GM23338 (cell line): Measurements from ENCODE around the gene ST14. TPM values are rescaled to one million over a fixed set of nuclear protein-coding genes. Genes with fewer than 3 reads are reported as not detected.
A peak's percentile ranks its signal among the peaks of the same experiment; 100 is the strongest.

Source experiments
- ATAC-seq: fragments of 200-7000 bp; cut with Tn5 transposase; 3 replicates; pipeline ENCODE4 v1.9.1; 2020
- DNase-seq: peaks from one replicate; pipeline ENCODE4 v3.0.0-alpha.2; 2015; ENCODE audit warnings: low spot score
- H2AFZ ChIP-seq: fragments of 200-600 bp; sonication (generic); 2 replicates; pipeline ENCODE4 v1.8.0; 2016; ENCODE audit warnings: antibody characterized with exemption, mild to moderate bottlenecking, moderate library complexity
- H3F3A ChIP-seq: fragments of 200-600 bp; sonication (generic); replicated peaks from 2 replicates; pipeline ENCODE4 v1.8.0; 2017; ENCODE audit warnings: antibody characterized with exemption, mixed run types, low read depth
- H3K27ac ChIP-seq: fragments of 200-600 bp; sonication (generic); 2 replicates; pipeline ENCODE4 v1.6.1; 2016; ENCODE audit warnings: low read depth
- H3K27me3 ChIP-seq: fragments of 200-600 bp; sonication (generic); 2 replicates; pipeline ENCODE4 v1.8.0; 2016; ENCODE audit warnings: mild to moderate bottlenecking, mixed run types, moderate library complexity; ENCODE audit not compliant: insufficient read depth
- H3K36me3 ChIP-seq: fragments of 200-600 bp; sonication (generic); 2 replicates; pipeline ENCODE4 v1.8.0; 2016; ENCODE audit warnings: mild to moderate bottlenecking; ENCODE audit not compliant: insufficient read depth
- H3K4me1 ChIP-seq: fragments of 200-600 bp; sonication (generic); 2 replicates; pipeline ENCODE4 v1.8.0; 2016; ENCODE audit warnings: mild to moderate bottlenecking, moderate library complexity; ENCODE audit not compliant: insufficient read depth
- H3K4me2 ChIP-seq: fragments of 200-600 bp; sonication (generic); 2 replicates; pipeline ENCODE4 v1.7.1; 2017; ENCODE audit warnings: mixed run types
- H3K4me3 ChIP-seq: fragments of 200-600 bp; sonication (generic); 2 replicates; pipeline ENCODE4 v1.6.1; 2016; ENCODE audit warnings: mixed run types
- H3K79me2 ChIP-seq: fragments of 200-600 bp; sonication (generic); replicated peaks from 2 replicates; pipeline ENCODE4 v1.8.0; 2017; ENCODE audit warnings: mild to moderate bottlenecking; ENCODE audit not compliant: insufficient read depth
- H3K9me2 ChIP-seq: fragments of 200-600 bp; sonication (generic); 2 replicates; pipeline ENCODE4 v1.8.0; 2017; ENCODE audit not compliant: insufficient read depth
- H4K20me1 ChIP-seq: fragments of 200-600 bp; sonication (generic); replicated peaks from 2 replicates; pipeline ENCODE4 v1.8.0; 2017; ENCODE audit warnings: mild to moderate bottlenecking; ENCODE audit not compliant: insufficient read depth
- H3K27ac Mint-ChIP-seq: 2 replicates; pipeline ENCODE4 v1.8.0; 2020; ENCODE audit warnings: inconsistent platforms, mild to moderate bottlenecking, moderate library complexity, mixed read lengths
- H3K27me3 Mint-ChIP-seq: 3 replicates; pipeline ENCODE4 v1.8.0; 2022; ENCODE audit warnings: low read depth, mild to moderate bottlenecking, moderate library complexity, mixed read lengths, inconsistent platforms; ENCODE audit not compliant: insufficient read depth, poor library complexity
- H3K36me3 Mint-ChIP-seq: 3 replicates; pipeline ENCODE4 v1.8.0; 2021; ENCODE audit warnings: low read depth, mild to moderate bottlenecking, inconsistent platforms, moderate library complexity, mixed read lengths
- H3K4me1 Mint-ChIP-seq: 3 replicates; pipeline ENCODE4 v1.8.0; 2020; ENCODE audit warnings: mild to moderate bottlenecking, inconsistent platforms, mixed read lengths
- H3K4me3 Mint-ChIP-seq: 3 replicates; pipeline ENCODE4 v1.8.0; 2021; ENCODE audit warnings: moderate library complexity, mild to moderate bottlenecking, inconsistent platforms, mixed read lengths
- H3K9me3 Mint-ChIP-seq: 3 replicates; pipeline ENCODE4 v1.8.0; 2020; ENCODE audit warnings: moderate library complexity, mild to moderate bottlenecking, inconsistent platforms, mixed read lengths
- CTCF ChIP-seq, 2 experiments: fragments of 200-600 bp in 1 of 2; sonication (generic) in 1 of 2; conservative IDR thresholded peaks; 2 replicates each; pipeline versions ENCODE4 v1.5.1 to v1.6.1; 2016 to 2017; ENCODE audit warnings: antibody characterized with exemption in 2 of 2, low read depth in 2 of 2, mild to moderate bottlenecking in 2 of 2, moderate library complexity in 1 of 2
- ETS1 ChIP-seq: IDR thresholded peaks from 2 replicates; pipeline ENCODE4 v1.6.1; 2016; ENCODE audit warnings: antibody characterized with exemption
- EZH2phosphoT487 ChIP-seq: fragments of 200-600 bp; sonication (generic); IDR thresholded peaks from one replicate; pipeline ENCODE4 v1.8.1; 2018; ENCODE audit warnings: antibody characterized with exemption; ENCODE audit not compliant: unreplicated experiment
- JUNB ChIP-seq: IDR thresholded peaks from one replicate; pipeline ENCODE4 v1.6.1; 2016; ENCODE audit warnings: antibody characterized with exemption; ENCODE audit not compliant: unreplicated experiment
- NANOG ChIP-seq: IDR thresholded peaks from 2 replicates; pipeline ENCODE4 v1.6.1; 2016; ENCODE audit warnings: antibody characterized with exemption, borderline replicate concordance
- POLR2AphosphoS5 ChIP-seq: IDR thresholded peaks from 2 replicates; pipeline ENCODE4 v1.6.1; 2016; ENCODE audit warnings: antibody characterized with exemption, low read depth
- STAT1 ChIP-seq: IDR thresholded peaks from one replicate; pipeline ENCODE4 v1.6.1; 2016; ENCODE audit warnings: antibody characterized with exemption; ENCODE audit not compliant: unreplicated experiment
- ZNF462 ChIP-seq: fragments of 250-450 bp; sonication (Bioruptor Pico); IDR thresholded peaks from 2 replicates; pipeline ENCODE4 v1.5.0; 2020; ENCODE audit warnings: mild to moderate bottlenecking, moderate library complexity
- polyA plus RNA-seq: library from polyadenylated mRNA; unstranded; fragments of >200 nt; fragmentation: Nextera tagmentation; extraction: Ambion mirVana; gene quantifications from 2 replicates; pipeline ENCODE4 v1.2.1, GENCODE V29; 2016
- total RNA-seq: library from RNA; depleted of rRNA; stranded (reverse); fragments of >200 nt; shearing (Covaris generic); gene quantifications from 2 replicates; pipeline ENCODE4 v1.2.3, GENCODE V29; 2014

The ST14 gene
- total and polyA plus RNA-seq, 2 experiments from 2014 or later: 7.9 to 32.7 TPM

- peak overlapping the region; percentile 35; the same call in 1 of the 2 replicates for H3K27ac ChIP-seq
- no peaks in the 10 kb centered on the region for H3K27me3 ChIP-seq
- no peak overlapping the region for H3K4me3 Mint-ChIP-seq
- no peaks in the 10 kb centered on the region for H3K36me3 ChIP-seq
- peaks cover 20% of the 10 kb centered on the region for H4K20me1 ChIP-seq
- TF ChIP-seq NANOG (no peak), JUNB (no peak), EZH2phosphoT487 (no peak)
- H2AFZ ChIP-seq: no peak overlapping the region
- H3K9me3 Mint-ChIP-seq: no peaks in the 10 kb centered on the region; the same call in 2 of the 3 replicates
- H3K36me3 Mint-ChIP-seq: peaks cover 10% of the 10 kb centered on the region; the same call in 1 of the 3 replicates
- no peak overlapping the region for H3K4me2 ChIP-seq
- DNase-seq (no peak), ATAC-seq (no peak)
- no peak overlapping the region for H3K4me3 ChIP-seq
- 0 out of 2 replicates have a peak, but pooled peaks cover 3% of the 10 kb centered on the region for H3F3A ChIP-seq
- H3K4me1 ChIP-seq: peaks cover 25% of the 10 kb centered on the region
- H3K27me3 Mint-ChIP-seq: peaks cover 5% of the 10 kb centered on the region
- no peaks in the 10 kb centered on the region for H3K9me2 ChIP-seq
- 0 out of 2 replicates have a peak overlapping the region, but pooled peaks have one; percentile 12 for H3K27ac Mint-ChIP-seq
- H3K4me1 Mint-ChIP-seq: peaks cover 38% of the 10 kb centered on the region
- peaks cover 67% of the 10 kb centered on the region for H3K79me2 ChIP-seq
These were observed 87.2 kb downstream of the ST14 start for GRCh38 chr11:130246738-130247137.

GRCh38 chr11:130247319-130247718 is 87.7 kb downstream of the ST14 start:
- no peak overlapping the region for H3K4me2 ChIP-seq
- H2AFZ ChIP-seq: no peak overlapping the region
- peaks cover 72% of the 10 kb centered on the region for H3K79me2 ChIP-seq
- no peaks in the 10 kb centered on the region for H3K9me2 ChIP-seq
- peaks cover 5% of the 10 kb centered on the region for H3K27me3 Mint-ChIP-seq
- 0 out of 2 replicates have a peak, but pooled peaks cover 3% of the 10 kb centered on the region for H3F3A ChIP-seq
- H4K20me1 ChIP-seq: peaks cover 26% of the 10 kb centered on the region
- TF ChIP-seq STAT1 (no peak), POLR2AphosphoS5 (no peak), CTCF (conservative IDR thresholded peaks at IDR 0.05; ENCODE audit: low read depth in 2 of 2) (no peak), ETS1 (no peak)
- H3K27me3 ChIP-seq: no peaks in the 10 kb centered on the region
- no peak overlapping the region for H3K4me3 Mint-ChIP-seq
- no peak for ATAC-seq
- H3K4me1 Mint-ChIP-seq: peaks cover 35% of the 10 kb centered on the region
- H3K9me3 Mint-ChIP-seq: peaks cover 2% of the 10 kb centered on the region; the same call in 2 of the 3 replicates
- peaks cover 14% of the 10 kb centered on the region; the same call in 2 of the 3 replicates for H3K36me3 Mint-ChIP-seq
- no peak overlapping the region for H3K4me3 ChIP-seq
- peaks cover 27% of the 10 kb centered on the region for H3K4me1 ChIP-seq
- H3K36me3 ChIP-seq: no peaks in the 10 kb centered on the region
- no peak overlapping the region for H3K27ac Mint-ChIP-seq
- no peak for DNase-seq
- H3K27ac ChIP-seq: peak overlapping the region; percentile 35

- peaks cover 90% of the 10 kb centered on the region for H3K79me2 ChIP-seq
- H3K36me3 ChIP-seq: no peaks in the 10 kb centered on the region
- no peak overlapping the region for H2AFZ ChIP-seq
- Mint-ChIP-seq H3K4me3 (no peak overlapping the region), H3K9me3 (peaks cover 3% of the 10 kb centered on the region; the same call in 2 of the 3 replicates), H3K36me3 (peaks cover 25% of the 10 kb centered on the region), H3K4me1 (peaks cover 29% of the 10 kb centered on the region), H3K27me3 (peaks cover 3% of the 10 kb centered on the region), H3K27ac (no peak overlapping the region)
- 0 out of 2 replicates have a peak overlapping the region, but pooled peaks have one; percentile 35 for H3K27ac ChIP-seq
- ATAC-seq: peak; percentile 56
- H3K4me2 ChIP-seq: no peak overlapping the region
- 0 out of 2 replicates have a peak, but pooled peaks cover 3% of the 10 kb centered on the region for H3F3A ChIP-seq
- DNase-seq: no peak
- H3K27me3 ChIP-seq: no peaks in the 10 kb centered on the region
- H3K4me1 ChIP-seq: peaks cover 27% of the 10 kb centered on the region
- no peaks in the 10 kb centered on the region for H3K9me2 ChIP-seq
- no peak overlapping the region for H3K4me3 ChIP-seq
- H4K20me1 ChIP-seq: peaks cover 31% of the 10 kb centered on the region
- TF ChIP-seq ZNF462 (CRISPR knock-in tag): no peak
These were observed 89.8 kb downstream of the ST14 start for GRCh38 chr11:130249371-130249770.
